Mammary epithelial cell (primary cell): ENCODE data around the gene VSIG10L.

Experiments used
- EZH2 ChIP-seq: IDR thresholded peaks from 2 replicates; pipeline ENCODE4 v1.6.1; 2012; ENCODE audit warnings: low read length, inconsistent platforms, borderline replicate concordance
- TF ChIP-seq, protein P1 (sequence below), 2 donors: IDR thresholded peaks in 1 of 2; conservative IDR thresholded peaks in 1 of 2; 2 replicates each; pipeline ENCODE4 v1.5.1; 2011 to 2012; ENCODE audit warnings: inconsistent platforms in 2 of 2, low read length in 2 of 2, mild to moderate bottlenecking in 2 of 2, control low read depth in 1 of 2, low read depth in 1 of 2; ENCODE audit not compliant: insufficient read depth in 1 of 2; ENCODE audit errors: extremely low read depth in 1 of 2

DNA sequence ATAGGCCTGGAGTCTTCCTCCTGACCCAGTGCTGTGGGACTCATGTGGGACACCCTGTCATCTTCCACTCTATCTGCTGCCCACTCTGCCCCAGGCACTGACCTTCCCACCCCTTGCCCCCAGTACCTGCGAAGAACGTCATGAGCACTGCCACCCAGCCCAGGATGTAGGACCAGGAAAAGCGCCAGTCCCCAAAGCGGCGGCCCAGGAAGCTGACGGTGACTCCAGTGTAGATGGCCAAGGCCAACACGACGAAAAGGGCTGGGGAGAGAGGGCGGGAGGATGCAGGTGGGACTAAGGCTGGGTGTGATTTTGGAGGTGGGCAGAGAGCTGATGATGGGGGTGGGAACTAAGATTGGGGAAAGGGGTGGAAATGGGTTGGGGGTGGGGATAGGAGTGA lies 38.4 kb upstream of the VSIG10L start:
- TF ChIP-seq, protein P1, sequence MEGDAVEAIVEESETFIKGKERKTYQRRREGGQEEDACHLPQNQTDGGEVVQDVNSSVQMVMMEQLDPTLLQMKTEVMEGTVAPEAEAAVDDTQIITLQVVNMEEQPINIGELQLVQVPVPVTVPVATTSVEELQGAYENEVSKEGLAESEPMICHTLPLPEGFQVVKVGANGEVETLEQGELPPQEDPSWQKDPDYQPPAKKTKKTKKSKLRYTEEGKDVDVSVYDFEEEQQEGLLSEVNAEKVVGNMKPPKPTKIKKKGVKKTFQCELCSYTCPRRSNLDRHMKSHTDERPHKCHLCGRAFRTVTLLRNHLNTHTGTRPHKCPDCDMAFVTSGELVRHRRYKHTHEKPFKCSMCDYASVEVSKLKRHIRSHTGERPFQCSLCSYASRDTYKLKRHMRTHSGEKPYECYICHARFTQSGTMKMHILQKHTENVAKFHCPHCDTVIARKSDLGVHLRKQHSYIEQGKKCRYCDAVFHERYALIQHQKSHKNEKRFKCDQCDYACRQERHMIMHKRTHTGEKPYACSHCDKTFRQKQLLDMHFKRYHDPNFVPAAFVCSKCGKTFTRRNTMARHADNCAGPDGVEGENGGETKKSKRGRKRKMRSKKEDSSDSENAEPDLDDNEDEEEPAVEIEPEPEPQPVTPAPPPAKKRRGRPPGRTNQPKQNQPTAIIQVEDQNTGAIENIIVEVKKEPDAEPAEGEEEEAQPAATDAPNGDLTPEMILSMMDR (conservative IDR thresholded peaks at IDR 0.05 in 1 of 2, IDR thresholded peaks at IDR 0.05 in 1 of 2; ENCODE audit: extremely low read depth in 1 of 2, insufficient read depth in 1 of 2, low read depth in 1 of 2, low read length in 2 of 2) = no peak
- no peak for TF ChIP-seq EZH2
